H1 (cell line): ENCODE measurements around the gene PRKCI. TPM values are rescaled to one million over a fixed set of nuclear protein-coding genes. Genes with fewer than 3 reads are reported as not detected.

Source experiments
- CEBPB ChIP-seq: IDR thresholded peaks from 2 replicates; pipeline ENCODE4 v1.6.1; 2012; ENCODE audit warnings: low read depth, low read length
- CHD2 ChIP-seq: IDR thresholded peaks from 2 replicates; pipeline ENCODE4 v1.6.1; 2012; ENCODE audit warnings: low read length, improper control_type of control experiment
- CHD7 ChIP-seq: fragments of 300-600 bp; sonication (generic); IDR thresholded peaks from 2 replicates; pipeline ENCODE4 v1.7.1; 2012; ENCODE audit warnings: low read length, moderate library complexity, mild to moderate bottlenecking, inconsistent platforms; ENCODE audit not compliant: insufficient replicate concordance
- EP300 ChIP-seq, 2 experiments: IDR thresholded peaks; 1 replicate in 1 of 2; 2 replicates in 1 of 2; pipeline ENCODE4 v1.6.1; 2011 to 2012; ENCODE audit warnings: low read depth in 2 of 2, low read length in 2 of 2, mild to moderate bottlenecking in 2 of 2, borderline replicate concordance in 1 of 2, inconsistent platforms in 1 of 2, moderate library complexity in 1 of 2
- JUN ChIP-seq: IDR thresholded peaks from 2 replicates; pipeline ENCODE4 v1.6.1; 2011; ENCODE audit warnings: low read depth, mild to moderate bottlenecking, improper control_type of control experiment, low read length
- RAD21 ChIP-seq, 2 experiments: IDR thresholded peaks in 1 of 2; conservative IDR thresholded peaks in 1 of 2; 2 replicates each; pipeline ENCODE4 v1.6.1; 2011; ENCODE audit warnings: low read depth in 2 of 2, low read length in 2 of 2, improper control_type of control experiment in 1 of 2, inconsistent platforms in 1 of 2, mild to moderate bottlenecking in 1 of 2, moderate library complexity in 1 of 2
- SIN3A ChIP-seq, 2 experiments: IDR thresholded peaks in 1 of 2; conservative IDR thresholded peaks in 1 of 2; 2 replicates each; pipeline ENCODE4 v1.6.1; 2011 to 2012; ENCODE audit warnings: low read length in 2 of 2, improper control_type of control experiment in 1 of 2, low read depth in 1 of 2, mild to moderate bottlenecking in 1 of 2
- SP1 ChIP-seq: IDR thresholded peaks from 2 replicates; pipeline ENCODE4 v1.6.1; 2011; ENCODE audit warnings: low read depth, low read length
- SUZ12 ChIP-seq: fragments of 200-600 bp; sonication (generic); IDR thresholded peaks from 2 replicates; pipeline ENCODE4 v1.6.1; 2012; ENCODE audit warnings: mild to moderate bottlenecking, inconsistent platforms, low read length, moderate library complexity, mixed read lengths
- YY1 ChIP-seq: IDR thresholded peaks from 2 replicates; pipeline ENCODE4 v1.6.1; 2011; ENCODE audit warnings: low read depth, mild to moderate bottlenecking, low read length
- polyA plus RNA-seq, 7 experiments: library from polyadenylated mRNA; depleted of rRNA in 3 of 7; stranded (reverse) in 5 of 7; unstranded in 2 of 7; fragments of >200 nt in 5 of 7; fragments of 200-250 nt in 2 of 7; gene quantifications; 1 replicate in 5 of 7; 2 replicates in 1 of 7; 4 replicates in 1 of 7; pipeline versions ENCODE4 v1.2.1 to v1.2.3, GENCODE V29; 2011 to 2013; ENCODE audit warnings: missing spikeins in 2 of 7, mixed read lengths in 2 of 7
- total RNA-seq: library from RNA; stranded (reverse); fragmentation: NEBNext Ultra II Directional; extraction: Animal tissue kit (Norgen Biotek cat#: 25700); gene quantifications from 2 replicates; pipeline ENCODE4 v1.2.1, GENCODE V29; 2021

The PRKCI gene
- total and polyA plus RNA-seq, 2 of the 8 experiments (the other 6 are each of a cell fraction or from before 2014, with no cell fraction given): 24.3 to 100.0 TPM

- no peak for TF ChIP-seq CHD7
- TF ChIP-seq JUN: no peak
- no peak for TF ChIP-seq YY1
- no peak for TF ChIP-seq SUZ12
- TF ChIP-seq EP300 (IDR thresholded peaks at IDR 0.05; ENCODE audit: borderline replicate concordance in 1 of 2, low read depth in 2 of 2, low read length in 2 of 2): no peak
- no peak for TF ChIP-seq CEBPB
- no peak for TF ChIP-seq SIN3A (conservative IDR thresholded peaks at IDR 0.05 in 1 of 2, IDR thresholded peaks at IDR 0.05 in 1 of 2; ENCODE audit: low read depth in 1 of 2, low read length in 2 of 2)
- TF ChIP-seq CHD2: no peak
- TF ChIP-seq RAD21 (IDR thresholded peaks at IDR 0.05 in 1 of 2, conservative IDR thresholded peaks at IDR 0.05 in 1 of 2; ENCODE audit: low read depth in 2 of 2, low read length in 2 of 2): no peak
- no peak for TF ChIP-seq SP1
- TF ChIP-seq, all 59 proteins: peak for 0
Measured at GRCh38 chr3:170259907-170260306, 37.7 kb downstream of the PRKCI start (continued).
